ENCODE measurements around the gene CEP19.
"Not testable (repeated sequence)": the region's sequence is repeated elsewhere in the genome, so short reads cannot be mapped to it uniquely, and the experiment has no call there.

CEP19 gene, protein sequence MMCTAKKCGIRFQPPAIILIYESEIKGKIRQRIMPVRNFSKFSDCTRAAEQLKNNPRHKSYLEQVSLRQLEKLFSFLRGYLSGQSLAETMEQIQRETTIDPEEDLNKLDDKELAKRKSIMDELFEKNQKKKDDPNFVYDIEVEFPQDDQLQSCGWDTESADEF

DNA sequence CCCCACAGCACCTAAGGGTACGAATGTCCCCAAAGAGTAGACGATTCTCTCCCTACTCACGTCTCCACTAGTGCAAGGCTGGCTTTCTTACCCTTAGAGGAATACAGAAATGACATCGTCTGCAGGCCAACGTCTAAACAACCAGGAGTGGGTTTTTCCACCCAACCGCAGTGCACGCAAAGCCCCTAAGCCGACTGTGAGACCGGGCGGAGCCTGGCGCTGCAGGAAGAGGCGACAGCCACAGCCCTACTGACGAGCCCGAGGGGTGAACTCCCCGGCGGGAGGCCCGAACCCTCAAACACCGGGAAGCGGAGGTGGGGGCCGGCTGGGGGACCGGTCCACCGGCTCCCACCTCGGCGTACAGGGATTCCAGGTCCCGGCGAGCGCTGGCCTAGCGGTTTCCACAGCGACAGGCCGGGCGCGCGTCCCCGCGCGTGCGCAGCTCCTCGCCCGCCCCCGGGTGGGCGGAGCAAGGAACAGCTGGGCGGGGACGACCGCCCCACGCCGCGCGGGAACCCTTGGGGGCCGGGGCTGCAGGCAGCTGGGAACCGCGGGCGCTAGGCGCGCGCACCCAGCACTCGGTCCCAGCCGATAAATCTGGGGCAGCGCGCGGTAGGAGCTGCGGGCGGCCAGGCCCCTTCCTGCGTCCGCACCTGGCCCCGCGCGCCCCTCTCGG lies at the start of gene CEP19, which contains the start of gene PIGX:
CEP19 (minus strand) TSS at position 413 of the 676 bp plus-strand sequence. CDS start 3,593 bp downstream, outside the sequence.
PIGX (plus strand) TSS at position 540 of the 676 bp plus-strand sequence.
- DNase-seq (ENCODE audit: low read depth): peak; percentile 62

DNA sequence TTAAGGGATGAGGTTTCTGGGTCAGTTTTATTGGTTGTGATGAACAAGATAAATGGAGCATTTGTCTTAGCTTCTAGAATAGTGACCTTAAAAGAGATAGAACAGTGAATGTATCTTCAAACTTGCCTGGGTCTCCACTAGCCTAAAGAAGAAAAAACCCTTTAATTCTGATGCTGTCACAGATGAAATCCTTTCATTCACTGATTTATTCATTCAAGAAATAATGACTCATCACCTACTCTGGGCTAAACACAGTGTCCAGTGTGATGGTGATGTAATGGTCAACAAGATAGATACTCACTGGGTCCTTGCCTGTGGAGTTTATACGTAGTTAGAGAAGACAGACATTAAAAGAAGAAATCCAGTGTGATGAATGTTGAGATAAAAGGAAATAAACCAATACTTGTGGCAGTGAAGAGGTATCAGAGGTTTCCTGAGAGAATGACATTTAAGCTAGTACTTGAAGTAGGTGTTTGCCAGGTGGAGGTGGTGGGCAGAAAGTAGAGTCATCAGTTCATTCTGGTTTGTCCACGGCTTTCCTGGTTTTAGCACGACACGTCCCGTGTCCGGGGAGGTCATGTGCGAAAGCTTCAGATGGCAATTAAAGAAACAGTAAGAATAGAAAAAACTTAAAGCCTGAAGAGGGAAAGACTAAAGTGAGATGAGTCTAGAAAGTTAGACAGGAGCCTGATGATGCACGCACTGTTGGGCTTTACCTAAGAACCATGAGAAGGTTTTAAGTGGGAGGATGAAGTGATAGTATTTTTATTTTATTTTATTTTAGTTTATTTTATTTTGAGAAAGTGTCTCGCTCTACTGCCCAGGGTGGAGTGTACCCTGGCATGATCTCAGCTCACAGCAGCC lies 46.1 kb upstream of the CEP19 start:
- DNase-seq (ENCODE audit: low read depth): peak; percentile 55

DNA sequence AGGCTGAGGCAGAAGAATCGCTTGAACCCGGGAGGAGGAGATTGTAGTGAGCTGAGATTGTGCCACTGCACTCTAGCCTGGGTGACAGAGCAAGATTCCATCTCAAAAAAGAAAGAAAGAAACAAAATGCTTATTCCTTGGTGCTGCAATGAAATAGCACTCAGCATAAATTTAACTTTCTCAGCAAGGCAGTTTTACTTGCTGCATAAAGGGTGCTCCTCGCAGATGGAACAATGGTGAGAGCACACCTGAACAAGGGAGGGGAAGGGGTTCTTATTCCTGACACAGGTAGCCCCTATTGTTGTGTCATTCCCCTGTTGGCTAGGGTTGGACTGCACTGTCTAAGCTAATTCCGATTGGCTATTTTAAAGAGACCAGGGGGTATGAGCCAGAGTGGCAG lies 44.7 kb upstream of the CEP19 start:
- DNase-seq (ENCODE audit: low read depth): no peak

DNA sequence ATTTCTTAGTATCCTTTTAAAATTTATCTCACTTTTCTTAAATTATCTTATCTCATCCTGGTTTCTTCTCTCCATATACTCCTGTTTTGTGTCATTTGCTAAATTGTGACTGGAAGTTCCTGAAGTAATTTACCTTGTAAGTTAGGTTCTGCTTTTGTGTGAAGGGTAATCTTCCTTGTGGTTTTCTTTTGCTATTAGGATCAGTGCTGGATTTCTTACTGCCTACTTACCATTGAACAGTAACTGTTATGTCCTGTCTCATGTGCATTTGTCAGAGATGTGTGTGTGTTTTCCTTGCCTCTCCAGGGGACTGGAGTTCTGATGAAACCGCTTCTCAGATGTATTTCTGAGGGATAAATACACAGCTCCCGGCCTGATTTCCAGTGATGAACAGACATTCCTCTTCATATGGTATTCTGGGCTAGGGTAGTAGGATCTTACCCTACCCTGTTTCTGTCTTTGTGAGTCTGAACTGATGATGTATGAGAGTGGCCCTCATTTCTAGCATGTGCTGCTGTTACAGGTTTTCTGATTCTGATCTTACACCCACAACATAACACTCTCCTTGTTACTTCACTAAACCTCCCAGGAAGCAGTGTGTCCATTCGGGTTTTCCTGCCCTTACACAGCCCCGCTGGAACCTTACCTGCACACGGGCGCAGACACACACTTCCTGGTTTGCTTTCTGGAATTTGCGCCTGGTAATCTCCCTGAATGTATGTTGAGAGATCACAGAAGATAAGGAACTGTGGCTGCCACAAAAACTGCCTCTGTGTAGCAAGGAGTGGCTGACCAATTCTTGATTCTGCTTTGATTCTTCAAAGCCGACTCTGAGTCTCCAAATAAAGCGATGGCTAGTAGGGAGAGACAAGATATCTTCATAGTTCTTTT lies 42.3 kb upstream of the CEP19 start:
- no peak for DNase-seq (ENCODE audit: low read depth)

DNA sequence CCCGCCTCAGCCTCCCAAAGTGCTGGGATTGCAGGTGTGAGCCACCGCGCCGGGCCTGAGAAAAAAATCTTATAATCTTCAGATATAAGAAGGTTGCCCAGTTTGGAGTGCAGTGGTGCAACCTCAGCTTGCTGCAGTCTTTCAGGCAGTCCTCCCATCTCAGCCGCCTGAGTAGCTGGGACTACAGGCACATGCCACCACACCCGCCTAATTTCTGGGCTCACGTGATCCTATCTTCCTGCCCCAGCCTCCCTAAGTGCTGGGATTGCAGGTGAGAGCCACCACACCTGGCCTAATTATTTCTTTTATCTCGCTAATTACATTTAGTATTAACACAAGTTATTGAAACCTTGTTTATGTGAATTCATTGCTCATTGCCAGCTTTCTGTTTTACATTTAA lies 41.2 kb upstream of the CEP19 start:
- DNase-seq (ENCODE audit: low read depth): no peak

DNA sequence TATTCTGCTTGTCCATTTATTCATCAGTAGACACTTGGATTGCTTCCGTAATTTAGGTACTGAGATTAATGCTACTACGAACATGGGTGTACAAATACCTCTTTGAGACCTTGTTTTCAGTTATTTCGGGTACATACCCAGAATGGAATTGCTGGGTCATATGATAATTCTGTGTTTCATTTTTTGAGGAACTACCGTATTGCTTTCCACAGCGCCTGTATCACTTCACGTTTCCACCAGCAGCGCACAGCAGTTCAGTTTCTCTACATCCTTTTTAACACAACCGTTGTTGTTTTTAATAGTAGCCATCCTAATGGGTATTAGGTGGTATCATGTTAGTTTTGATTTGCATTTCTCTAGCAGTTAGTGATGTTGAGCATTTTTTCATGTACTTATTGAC lies 37.1 kb upstream of the CEP19 start:
- no peak for DNase-seq (ENCODE audit: low read depth)

DNA sequence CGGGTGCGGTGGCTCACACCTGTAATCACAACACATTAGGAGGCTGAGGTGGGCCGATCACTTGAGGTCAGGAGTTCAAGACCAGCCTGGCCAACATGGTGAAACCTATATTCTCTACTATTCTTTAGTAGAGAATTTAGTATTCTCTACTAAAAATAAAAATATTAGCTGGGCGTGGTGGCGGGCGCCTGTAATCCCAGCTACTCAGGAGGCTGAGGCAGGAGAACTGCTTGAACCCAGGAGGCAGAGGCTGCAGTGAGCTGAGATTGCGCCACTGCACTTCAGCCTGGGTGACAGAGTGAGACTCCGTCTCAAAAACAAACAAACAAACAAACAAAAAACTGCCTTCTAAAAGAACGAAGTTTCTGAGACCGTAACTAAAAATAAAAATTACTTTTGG lies 31.5 kb upstream of the CEP19 start:
- DNase-seq (ENCODE audit: low read depth): not testable (repeated sequence)

DNA sequence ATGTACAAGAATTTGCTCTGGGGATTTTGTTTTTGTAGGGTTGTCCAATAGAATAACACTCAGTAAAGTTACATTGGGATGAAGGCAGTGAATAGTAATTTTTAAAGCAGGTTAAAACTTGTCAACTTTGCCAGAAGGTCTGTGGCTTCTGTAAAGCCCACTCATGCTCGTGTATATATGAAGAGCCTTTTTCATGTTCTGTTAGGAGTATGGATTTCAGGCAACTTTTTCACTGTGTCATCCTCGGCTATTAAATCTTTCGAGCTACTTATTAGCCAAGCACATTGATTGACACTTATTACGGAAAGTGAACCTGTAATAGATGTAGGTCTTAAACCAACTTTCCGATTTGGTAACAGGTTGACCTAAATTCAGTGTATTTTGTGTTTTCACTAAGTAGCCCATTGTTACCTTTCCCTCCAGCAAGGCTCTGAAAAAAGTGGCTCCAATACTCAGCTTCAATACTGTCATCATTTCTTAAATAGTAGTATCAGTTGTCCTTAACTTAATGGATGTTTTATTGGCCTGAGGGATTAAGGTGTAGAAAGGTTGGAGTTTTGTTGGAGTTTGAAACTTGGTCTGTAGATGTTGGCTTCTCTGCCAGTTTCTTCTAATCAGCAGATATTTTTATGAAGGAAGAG lies 29.3 kb upstream of the CEP19 start:
- no peak for DNase-seq (ENCODE audit: low read depth)

DNA sequence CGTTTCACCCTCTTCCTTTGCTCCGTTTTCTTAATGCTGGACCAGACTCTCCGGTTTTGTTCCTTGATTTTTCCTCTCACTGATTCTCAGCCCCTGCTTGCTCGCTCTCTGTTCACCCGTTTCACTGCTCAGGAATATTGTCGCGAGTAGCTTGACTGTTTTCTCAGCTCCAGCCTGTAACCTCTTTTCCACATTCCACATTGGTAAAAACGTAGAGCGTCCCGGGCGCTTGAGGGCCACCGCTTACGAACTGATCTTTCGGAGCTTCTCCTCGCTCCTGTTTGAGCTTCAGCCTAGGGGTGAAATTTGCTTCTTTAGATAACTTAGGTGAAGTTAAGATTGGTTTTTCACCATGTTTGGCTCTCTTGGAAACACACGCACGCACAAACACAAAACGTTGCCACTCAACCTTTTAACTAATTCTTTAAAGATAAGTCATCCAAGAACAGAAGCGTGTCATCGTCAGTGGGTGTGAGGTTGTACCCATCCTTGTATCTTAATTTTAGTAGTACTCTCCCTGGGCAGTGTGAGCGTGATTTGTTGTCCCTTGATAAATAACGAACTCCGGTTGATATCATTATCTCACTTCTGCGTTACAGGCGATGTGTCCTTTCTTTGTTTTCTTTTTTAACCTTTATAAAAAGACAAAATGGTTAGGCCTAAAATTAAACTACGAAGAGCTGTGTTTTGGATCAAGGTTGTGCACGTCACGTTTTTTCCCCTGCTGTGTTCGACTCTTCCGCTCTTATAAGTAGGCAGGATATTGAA lies 28.6 kb upstream of the CEP19 start:
- DNase-seq (ENCODE audit: low read depth): peak; percentile 31

DNA sequence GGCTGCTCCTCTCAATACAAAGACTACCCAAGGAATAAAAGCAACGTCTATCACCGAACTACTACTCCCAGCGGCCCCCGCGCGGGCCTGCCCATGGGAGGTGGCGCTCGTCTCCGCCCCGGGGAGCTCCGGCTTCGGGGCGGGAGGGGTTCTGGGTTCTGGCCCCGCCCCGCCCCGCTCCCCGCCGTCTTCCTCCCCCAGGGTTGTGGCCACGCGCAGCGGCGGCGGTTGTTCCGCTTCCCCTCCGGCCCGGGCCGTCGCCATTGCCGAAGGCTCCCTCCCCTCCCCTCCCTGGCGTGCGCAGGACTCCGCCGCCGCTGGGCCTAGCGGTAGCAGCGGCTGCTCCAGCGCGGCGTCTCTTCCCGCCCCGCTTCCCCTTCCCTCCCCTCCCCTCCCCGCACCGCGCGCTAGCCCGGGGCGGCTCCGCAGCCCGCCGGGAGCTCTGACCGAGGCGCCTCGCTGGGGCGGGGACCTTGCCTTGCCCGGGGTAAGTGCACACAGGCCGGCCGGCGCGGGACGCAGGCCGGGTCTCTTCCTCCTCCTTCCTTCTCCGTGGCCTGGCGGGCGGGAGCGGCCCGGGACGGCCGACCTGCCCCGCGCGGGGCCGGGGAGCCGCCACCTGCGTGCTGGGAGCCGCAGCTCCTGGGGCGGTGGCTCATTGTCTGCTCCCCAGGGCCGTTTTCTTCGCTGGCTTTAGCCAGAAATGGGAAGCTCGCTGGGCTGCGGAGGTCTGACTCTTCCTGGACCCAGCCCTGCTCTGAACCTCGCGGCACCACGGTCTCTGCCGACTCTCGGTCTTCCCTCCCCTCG lies 27.8 kb upstream of the CEP19 start, which contains the start of gene PAK2:
PAK2 (plus strand) TSS at position 187 of the 810 bp plus-strand sequence. CDS start 42,790 bp downstream, outside the sequence.
- peak; percentile 72 for DNase-seq (ENCODE audit: low read depth)

DNA sequence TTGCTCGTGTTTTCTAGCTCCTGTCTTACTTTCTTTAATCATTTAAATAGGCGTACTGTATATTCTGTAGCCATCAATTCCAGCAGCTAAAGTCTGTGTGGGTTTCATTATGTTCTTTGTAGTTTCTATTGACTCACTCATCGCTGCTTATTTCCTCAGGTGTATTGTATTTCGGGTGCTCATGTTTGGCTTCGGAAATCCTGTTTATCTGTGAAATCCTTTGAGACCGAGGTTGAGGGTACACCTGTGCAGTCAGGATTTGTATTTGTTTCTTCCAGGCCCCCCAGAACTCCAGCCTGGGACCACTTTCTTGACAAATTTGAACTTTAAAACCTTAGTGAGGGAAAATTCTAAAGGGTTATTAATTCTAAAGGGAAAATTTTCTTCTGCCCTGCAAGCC lies 25.6 kb upstream of the CEP19 start:
- DNase-seq (ENCODE audit: low read depth): no peak

DNA sequence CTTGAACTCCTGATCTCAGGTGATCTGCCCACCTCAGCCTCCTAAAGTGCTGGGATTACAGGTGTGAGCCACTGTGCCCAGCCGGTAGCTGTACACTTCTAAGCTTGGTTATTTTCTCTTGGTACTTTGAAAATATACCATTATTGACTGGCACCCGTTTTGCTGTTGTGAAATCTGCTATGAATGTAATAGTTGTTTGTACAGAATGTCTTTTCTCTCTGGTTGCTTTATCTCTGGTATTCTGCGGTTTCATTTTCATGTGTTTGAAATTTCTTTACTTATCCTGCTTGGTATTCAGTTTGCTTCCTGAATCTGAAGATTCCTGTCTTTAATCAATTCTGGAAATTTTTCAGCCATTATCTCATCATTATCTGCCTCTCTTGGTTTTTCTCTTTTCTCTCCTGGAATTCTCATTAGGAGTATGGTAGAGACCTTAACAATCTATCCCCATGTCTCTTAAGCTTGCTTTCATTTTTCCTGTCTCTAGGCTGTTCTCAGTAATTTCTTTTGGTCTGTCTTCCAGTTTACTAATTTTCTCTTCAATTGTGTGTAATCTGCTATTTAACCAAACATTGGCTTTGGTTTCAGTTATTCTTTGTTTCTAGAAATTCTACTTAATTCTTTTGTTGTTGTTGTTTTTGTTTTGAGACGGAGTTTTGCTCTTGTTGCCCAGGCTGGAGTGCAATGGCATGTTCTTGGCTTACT lies 24.8 kb upstream of the CEP19 start:
- DNase-seq (ENCODE audit: low read depth): no peak

DNA sequence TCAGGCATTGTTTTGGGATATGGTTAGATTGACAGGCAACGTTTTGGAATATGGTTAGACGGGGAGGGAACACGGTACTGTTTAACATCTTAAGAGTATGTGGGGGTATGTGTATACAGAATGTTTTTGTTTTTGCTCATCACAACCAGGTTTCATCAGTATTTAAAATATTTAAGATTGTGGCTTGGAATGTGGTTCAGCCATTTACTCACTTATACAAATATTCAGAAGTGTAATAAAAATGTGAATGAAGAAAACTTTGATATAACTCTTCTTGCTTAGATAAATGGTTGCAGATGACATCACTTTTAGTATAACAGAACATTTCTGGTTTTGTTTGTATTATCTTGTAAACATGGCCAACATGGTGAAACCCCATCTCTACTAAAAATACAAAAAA lies 23.7 kb upstream of the CEP19 start:
- DNase-seq (ENCODE audit: low read depth): no peak

DNA sequence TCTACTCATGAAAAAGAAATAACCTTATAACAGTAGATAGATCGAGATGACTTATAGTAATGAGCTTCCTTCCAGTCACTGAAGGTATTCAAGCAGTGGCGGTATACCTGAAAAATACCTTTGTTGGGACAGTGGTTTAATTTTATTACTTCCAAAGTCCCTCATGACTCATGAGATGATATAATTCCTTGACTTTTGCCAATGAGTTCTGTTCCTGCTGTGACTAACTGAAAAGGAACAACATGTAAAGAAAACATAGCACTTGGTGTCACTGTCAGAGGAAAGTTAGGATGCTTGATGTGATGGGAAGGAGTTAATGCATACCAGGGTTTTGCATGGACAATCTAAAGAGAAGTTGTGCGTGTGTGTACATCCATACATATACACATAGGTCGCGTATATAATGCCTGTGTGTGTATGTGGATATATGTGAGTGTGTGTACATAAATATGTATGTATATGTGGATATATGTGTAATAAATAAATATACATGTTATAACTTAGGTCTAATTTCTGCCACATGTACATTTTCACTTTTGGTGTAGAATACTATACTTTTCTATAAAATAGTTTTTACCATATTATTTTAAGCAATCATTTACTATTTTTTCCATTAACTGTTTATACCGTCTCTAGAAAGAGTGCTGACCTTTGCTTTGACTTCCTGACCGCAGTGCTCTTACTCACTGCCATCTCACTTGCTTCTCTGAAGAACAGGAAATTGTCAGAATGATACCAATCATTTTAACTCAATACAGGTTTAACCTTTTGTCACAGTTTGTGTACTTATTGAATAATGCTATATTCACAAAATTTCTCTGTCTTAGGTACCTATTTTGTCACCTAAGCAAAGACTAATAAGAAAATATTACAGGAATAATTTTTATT lies 15.0 kb upstream of the CEP19 start:
- peak; percentile 9 for DNase-seq (ENCODE audit: low read depth)

DNA sequence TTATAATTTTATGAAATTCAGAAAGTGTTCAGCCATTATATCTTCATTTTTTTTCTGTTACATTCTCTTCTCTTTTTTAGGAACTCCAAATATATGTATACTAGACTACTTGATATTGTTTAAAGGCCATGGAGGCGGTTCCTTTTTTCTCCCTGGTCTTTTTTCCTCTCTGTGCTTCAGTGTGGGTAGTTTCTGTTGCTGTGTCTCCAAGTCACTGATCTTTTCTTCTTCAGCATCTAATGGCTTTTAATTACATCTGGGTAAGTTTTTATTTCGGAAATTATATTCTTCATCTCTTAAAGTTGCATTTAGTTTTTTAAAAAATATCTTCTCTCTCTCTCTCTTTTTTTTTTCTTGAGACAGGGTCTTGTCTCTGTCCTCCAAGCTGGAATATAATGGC lies 9.0 kb upstream of the CEP19 start:
- DNase-seq (ENCODE audit: low read depth): no peak

DNA sequence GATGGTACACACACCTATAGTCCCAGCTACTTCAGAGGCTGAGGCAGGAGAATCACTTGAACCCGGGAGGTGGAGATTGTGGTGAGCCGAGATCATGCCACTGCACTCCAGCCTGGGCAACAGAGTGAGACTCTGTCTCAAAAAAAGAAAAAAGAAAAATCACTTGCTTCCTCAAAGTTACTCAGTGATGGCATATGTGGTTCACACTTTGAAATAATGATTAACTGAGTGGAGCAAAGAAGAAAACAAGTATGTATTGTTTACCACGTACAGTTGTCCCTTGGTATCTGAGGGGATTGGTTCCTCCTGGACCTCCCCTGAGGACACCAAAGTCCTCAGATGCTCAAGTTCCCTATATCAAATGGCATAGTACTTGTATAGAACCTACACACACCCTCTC lies 5.1 kb upstream of the CEP19 start:
- DNase-seq (ENCODE audit: low read depth): not testable (repeated sequence)

DNA sequence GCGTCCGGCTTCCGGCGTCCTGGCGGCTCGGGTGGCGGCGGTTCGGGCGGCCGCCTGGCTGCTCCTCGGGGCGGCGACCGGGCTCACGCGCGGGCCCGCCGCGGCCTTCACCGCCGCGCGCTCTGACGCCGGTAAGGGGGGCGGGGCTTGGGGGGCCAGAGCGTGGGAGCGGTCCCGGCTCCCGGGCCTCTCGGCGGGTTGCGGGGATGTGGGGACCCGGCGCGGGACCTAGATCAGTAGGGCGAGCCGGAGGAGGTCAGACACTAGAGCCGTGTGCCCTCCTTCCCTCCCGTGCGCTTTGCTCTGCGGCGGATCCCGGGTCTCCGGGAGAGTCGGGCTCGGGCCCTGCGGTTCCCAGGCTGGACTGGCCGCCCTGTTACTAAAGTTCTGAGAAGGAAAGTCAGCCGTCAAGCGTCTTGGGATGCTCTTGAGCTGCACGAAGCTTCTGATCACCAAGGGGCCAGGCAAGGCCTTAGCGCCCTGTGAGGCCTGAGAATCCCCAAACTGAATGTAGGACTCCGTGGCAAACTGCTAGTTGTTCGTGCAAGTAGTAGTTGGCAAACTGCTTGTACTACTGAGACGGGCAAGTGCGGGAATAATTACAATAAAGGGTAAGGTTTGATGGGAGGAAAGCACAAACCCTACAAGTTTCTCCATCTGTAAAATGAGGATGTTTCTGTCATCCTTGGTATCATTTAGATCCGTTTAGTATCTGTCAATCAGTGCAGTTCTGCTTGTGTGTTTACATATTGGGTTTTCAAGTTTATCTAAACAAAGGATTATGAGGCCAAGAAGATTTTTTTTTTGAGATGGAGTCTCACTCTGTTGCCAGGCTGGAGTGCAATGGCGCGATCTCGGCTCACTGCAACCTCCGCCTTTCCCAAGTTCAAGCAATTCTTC lies 714 bp upstream of the CEP19 start:
- DNase-seq (ENCODE audit: low read depth): no peak
